Type B pancreatic cell (in vitro differentiated cells): Measurements from ENCODE around the gene TNFAIP1. TPM values are rescaled to one million over a fixed set of nuclear protein-coding genes. Genes with fewer than 3 reads are reported as not detected.
A peak's percentile ranks its signal among the peaks of the same experiment; 100 is the strongest.

Source experiments
- DNase-seq: peaks from one replicate; pipeline ENCODE4 v3.0.0; 2021; ENCODE audit warnings: mixed read lengths; ENCODE audit not compliant: unreplicated experiment; ENCODE audit errors: extremely low spot score
- H3K27ac Mint-ChIP-seq: 2 replicates; pipeline ENCODE4 v1.8.0; 2021; ENCODE audit warnings: mild to moderate bottlenecking, mixed read lengths
- H3K27me3 Mint-ChIP-seq: 2 replicates; pipeline ENCODE4 v1.8.0; 2021; ENCODE audit warnings: mixed read lengths
- H3K36me3 Mint-ChIP-seq: 2 replicates; pipeline ENCODE4 v1.8.0; 2021; ENCODE audit warnings: mixed read lengths
- H3K4me1 Mint-ChIP-seq: one replicate; pipeline ENCODE4 v1.8.0; 2021; ENCODE audit warnings: mixed read lengths; ENCODE audit not compliant: unreplicated experiment
- H3K4me3 Mint-ChIP-seq: 2 replicates; pipeline ENCODE4 v1.8.0; 2021; ENCODE audit warnings: mild to moderate bottlenecking, mixed read lengths
- H3K9me3 Mint-ChIP-seq: 2 replicates; pipeline ENCODE4 v1.8.0; 2021; ENCODE audit warnings: mixed read lengths
- CTCF ChIP-seq: fragments of 200-600 bp; sonication (generic); conservative IDR thresholded peaks from 2 replicates; pipeline ENCODE4 v1.5.0; 2021; ENCODE audit warnings: antibody characterized with exemption, mild to moderate bottlenecking
- total RNA-seq: library from RNA; stranded (reverse); gene quantifications from 2 replicates; pipeline ENCODE4 v1.2.1, GENCODE V29; 2021; ENCODE audit warnings: low replicate concordance

Gene TNFAIP1
- total RNA-seq, 1 donor from 2014 or later = 37.8 TPM

- peaks cover 8% of the 10 kb centered on the region for H3K36me3 Mint-ChIP-seq
- peak overlapping the region; percentile 75 for H3K27ac Mint-ChIP-seq
- H3K4me1 Mint-ChIP-seq = peaks cover 50% of the 10 kb centered on the region
These were observed 15.1 kb upstream of the TNFAIP1 start for GRCh38 chr17:28320215-28321061.

GRCh38 chr17:28324267-28324745 is 11.3 kb upstream of the TNFAIP1 start:
- no peak for TF ChIP-seq CTCF
- Mint-ChIP-seq H3K4me1 (peaks cover 48% of the 10 kb centered on the region), H3K27ac (no peak overlapping the region), H3K4me3 (peak overlapping the region; percentile 28), H3K27me3 (no peaks in the 10 kb centered on the region), H3K9me3 (no peaks in the 10 kb centered on the region), H3K36me3 (peaks cover 24% of the 10 kb centered on the region)
- DNase-seq = peak; percentile 24

More at GRCh38 chr17:28320215-28321061, 15.1 kb upstream of the TNFAIP1 start:
- no peak for DNase-seq
- no peak for TF ChIP-seq CTCF
- no peaks in the 10 kb centered on the region for H3K27me3 Mint-ChIP-seq
- peak overlapping the region; percentile 97 for H3K4me3 Mint-ChIP-seq
- H3K9me3 Mint-ChIP-seq = no peaks in the 10 kb centered on the region

GRCh38 chr17:28324781-28325180 is 10.8 kb upstream of the TNFAIP1 start:
- no peak for TF ChIP-seq CTCF
- Mint-ChIP-seq H3K4me1 (peaks cover 48% of the 10 kb centered on the region), H3K27me3 (no peaks in the 10 kb centered on the region), H3K4me3 (peak overlapping the region; percentile 45), H3K27ac (peak overlapping the region; percentile 63), H3K36me3 (peaks cover 24% of the 10 kb centered on the region), H3K9me3 (no peaks in the 10 kb centered on the region)
- no peak for DNase-seq

DNA sequence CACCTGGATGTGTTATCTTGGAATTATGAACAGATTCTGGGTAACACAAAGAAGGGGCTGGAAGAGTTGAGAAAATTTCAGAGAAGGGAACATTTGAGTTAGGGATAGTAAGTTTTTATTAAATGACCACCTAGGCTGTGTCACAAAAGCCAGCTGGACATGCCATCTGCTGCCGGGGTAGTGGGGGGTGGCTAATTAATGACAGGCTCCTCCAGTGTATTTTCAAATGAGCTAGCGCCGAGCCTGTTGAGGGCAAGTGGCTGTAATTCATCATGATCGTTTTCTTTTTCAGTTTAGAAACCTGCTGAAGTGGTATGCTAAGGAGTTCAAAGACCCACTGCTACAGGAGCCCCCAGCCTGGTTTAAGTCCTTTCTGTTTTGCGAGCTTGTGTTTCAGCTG is 10.3 kb upstream of the TNFAIP1 start:
- no peak for TF ChIP-seq CTCF
- peaks cover 44% of the 10 kb centered on the region for H3K4me1 Mint-ChIP-seq
- no peaks in the 10 kb centered on the region for H3K9me3 Mint-ChIP-seq
- peak overlapping the region; percentile 63 for H3K27ac Mint-ChIP-seq
- H3K27me3 Mint-ChIP-seq = no peaks in the 10 kb centered on the region
- peak; percentile 29 for DNase-seq
- H3K36me3 Mint-ChIP-seq = peaks cover 24% of the 10 kb centered on the region
- peak overlapping the region; percentile 45 for H3K4me3 Mint-ChIP-seq

- Mint-ChIP-seq H3K36me3 (peaks cover 24% of the 10 kb centered on the region), H3K4me3 (peak overlapping the region; percentile 50), H3K9me3 (no peaks in the 10 kb centered on the region), H3K4me1 (peaks cover 37% of the 10 kb centered on the region), H3K27ac (peak overlapping the region; percentile 63), H3K27me3 (no peaks in the 10 kb centered on the region)
- no peak for TF ChIP-seq CTCF
- peak; percentile 39 for DNase-seq
These were observed 9.4 kb upstream of the TNFAIP1 start for GRCh38 chr17:28326114-28326513.
